HG03060 (cell line): ENCODE data around the gene ZFAND2A.
"Not testable (repeated sequence)": the region's sequence is repeated elsewhere in the genome, so short reads cannot be mapped to it uniquely, and the experiment has no call there.

Source experiments
- ATAC-seq: cut with Tn5 transposase; IDR thresholded peaks from one replicate; pipeline ENCODE4 v1.9.1; 2021; ENCODE audit warnings: low read depth, moderate number of reproducible peaks; ENCODE audit not compliant: unreplicated experiment

Gene ZFAND2A

DNA sequence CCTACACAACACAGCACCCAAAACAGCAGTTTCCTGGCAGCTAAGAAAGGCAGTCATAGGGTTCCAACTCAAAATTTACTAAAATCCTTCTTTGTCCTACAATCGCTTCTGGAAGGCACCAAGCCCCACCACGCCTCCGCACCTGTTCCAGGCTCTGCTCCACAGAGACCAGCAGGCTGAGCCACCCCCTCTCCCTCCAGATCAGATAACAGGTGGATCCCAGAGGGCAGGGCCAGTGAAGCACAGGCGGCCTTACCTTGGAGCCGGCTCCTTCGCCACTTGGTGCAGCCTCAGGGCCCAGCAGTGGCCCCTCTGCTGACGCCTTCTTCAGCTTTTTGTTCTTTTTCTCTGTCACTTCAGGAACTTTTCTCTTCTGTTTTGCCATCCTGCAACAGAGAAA lies 33.0 kb downstream of the ZFAND2A start:
- ATAC-seq, result no peak

DNA sequence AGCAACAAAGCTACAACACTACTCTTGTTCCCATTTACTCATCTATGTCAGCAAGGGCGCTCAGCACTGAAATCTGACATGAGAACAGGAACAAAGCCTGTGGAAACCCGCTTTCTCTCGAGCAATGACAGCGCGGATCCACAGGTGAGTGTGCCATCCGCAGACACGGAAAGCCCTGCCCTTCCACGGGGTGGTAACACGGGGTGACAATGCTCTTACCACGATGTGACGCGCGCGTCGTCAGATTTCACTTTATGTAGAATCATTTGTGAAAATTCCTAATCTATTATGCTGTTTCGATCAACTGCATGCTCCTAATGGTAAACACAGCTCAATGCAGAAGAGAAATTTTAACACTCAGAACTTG lies 34.4 kb downstream of the ZFAND2A start:
- ATAC-seq, result no peak

DNA sequence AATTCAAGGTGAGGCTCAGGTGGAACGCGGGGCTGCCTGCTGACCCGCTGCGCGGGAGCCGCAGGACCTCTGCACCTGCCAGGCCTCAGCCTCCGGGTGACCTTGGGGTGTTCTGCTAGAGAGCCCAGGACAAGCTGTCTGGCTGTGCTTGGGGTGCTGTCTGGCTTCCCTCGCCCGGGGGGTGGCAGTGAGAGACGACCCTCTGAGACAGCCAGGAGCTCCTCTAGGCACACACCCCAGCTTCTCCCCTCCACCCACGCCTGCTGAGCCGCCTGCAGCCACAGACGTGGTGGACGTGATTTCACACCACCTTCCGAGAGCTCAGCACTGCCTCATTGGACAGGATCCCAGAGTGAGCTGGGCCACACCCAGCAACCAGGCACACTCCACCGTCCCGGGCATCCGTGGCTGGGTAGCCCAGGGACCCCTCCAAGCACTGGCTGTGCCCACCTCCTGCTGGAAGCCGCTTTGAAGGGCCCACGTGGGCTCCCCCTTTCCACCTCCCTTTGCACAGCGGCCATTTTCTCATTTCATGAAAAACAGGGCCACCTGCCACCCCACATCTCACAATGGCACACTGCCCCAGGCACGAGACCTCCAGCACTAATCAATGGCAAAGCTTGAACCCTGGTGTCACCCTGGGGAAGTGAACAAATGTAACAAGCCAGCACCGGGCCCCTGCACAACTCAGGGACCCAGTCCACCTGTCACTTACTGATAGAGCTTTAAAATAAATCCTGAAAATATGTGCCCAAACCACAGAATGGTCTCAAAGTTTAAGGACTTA lies 35.0 kb downstream of the ZFAND2A start:
- no peak for ATAC-seq

DNA sequence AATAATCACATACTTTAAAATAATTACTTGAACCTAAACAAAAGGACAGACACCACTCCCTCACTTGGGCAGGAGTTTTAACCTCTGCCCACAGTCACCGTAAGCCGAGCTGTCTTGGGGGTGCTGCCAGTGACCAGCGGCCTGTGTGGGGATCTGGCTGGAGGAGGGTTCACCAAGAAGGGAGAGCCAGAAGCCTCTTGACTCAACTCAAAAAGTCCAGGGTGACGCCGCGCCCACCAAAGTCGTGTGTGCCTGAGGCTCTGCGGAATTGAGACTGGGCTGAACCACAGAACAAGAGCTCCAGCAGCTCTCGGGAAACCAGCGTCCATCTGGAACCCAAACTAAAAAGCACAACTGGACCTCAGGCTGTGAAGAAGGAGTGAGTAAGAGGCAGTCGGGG lies 35.8 kb downstream of the ZFAND2A start:
- no peak for ATAC-seq

DNA sequence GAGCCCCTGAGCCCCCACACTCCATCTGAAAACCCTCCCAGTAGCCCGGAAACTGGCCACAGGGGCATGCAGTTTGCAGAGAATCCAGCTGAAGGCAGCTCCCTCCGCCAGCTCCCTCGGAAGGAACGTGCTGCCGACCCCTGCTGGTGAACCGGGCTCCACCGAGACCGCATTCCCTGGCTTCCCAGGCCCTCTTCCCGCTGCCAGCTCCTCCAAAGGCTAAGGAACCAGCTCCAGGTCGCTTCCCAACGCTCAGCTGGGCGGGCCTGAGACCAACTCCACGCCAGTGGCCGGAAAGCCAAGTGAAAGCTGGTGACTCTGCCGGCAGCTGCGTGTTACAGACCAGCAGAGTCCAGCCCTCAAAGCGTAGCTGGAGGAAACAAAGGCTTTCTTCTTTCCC lies 36.3 kb downstream of the ZFAND2A start:
- ATAC-seq, result no peak

DNA sequence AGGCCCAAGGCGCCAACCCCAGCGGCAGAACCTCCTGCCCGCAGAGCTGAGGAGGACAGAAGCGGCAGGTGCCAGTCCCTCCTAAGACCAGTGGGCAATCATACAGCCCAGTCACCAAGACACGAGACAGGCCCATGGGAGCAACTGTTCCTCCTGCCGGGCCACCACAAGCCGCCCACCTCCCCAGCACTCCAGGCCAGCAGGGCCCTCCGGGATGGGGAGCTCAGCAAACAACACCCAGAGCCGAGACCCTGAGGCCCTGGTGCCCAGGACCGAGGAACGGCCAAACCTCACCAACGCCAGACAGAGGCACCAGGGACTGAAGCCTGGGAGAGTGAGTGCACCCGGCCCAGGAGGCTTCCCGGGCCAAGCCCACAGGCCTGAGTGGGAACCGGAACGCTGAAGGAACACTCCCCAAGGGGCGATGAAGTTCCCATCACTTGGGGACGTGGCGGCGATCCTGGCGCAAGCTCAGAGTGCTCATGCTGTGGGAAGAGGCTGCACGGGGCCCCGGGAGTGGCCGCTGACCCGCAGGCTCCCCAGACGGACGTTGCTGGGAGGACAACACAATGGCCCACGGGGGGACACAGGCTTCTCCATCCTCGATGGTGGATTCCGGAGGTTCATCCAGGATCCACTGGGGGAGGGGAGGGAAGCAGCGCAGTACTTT lies 37.0 kb downstream of the ZFAND2A start:
- ATAC-seq, result no peak

DNA sequence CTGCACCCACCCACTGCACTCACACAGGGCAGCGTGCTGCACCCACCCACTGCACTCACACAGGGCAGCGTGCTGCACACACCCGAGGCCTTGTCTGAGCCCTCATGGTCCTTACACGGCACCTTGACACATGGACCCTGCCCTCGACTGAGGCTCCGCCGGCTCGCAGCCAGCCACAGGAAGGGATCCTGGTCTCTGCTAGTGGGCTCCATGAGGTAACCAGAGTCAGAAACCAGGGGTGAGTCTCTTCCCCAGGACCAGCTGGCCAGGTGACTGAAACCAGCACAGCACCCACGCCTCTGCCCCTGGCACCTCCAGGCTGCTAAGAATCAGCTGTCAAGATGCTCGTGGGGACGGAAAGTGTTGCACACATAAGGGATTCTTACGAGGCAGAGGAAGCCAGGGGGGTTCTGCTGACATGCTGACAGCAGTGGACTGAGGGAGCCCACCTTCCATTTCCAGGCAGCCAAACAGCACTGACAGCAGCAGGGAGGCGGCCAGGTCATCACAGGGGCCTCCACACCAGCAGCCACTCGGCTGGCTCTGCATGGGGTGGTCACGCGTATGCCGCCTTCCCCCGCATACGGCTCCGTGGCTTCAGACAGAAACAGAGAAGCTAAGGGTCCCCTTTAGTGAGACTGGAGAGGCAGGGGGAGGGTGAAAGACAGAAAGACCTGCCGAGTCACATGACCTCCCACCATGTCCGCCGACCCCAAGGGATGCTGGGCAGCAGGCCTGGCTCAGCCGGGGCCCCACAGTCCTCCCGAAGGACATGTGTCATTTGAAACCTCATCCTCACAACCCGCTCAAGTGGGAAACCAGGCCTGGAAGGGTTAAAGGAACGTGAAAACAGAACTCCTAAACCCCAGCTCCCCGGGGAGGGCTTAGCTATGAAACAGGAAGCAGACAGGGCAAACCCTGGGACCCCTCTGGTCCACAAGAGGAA lies 37.8 kb downstream of the ZFAND2A start:
- no peak for ATAC-seq

DNA sequence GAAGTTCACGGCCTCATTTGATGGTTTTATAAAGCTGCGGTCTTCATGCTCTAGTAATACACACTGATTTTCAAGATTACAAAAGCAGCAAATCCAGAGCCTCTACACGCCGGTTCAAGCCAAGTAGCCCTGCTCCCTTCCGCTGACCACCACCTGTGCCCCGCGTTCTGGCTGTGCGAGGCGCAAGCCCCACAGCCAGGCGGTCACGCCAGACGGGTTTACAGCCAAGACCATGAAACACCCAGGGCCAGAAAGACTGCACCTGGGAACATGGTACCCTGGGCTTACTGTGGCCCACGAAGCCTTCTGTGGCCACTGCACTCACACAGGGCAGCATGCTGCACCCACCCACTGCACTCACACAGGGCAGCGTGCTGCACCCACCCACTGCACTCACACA lies 38.5 kb downstream of the ZFAND2A start:
- ATAC-seq, result no peak

DNA sequence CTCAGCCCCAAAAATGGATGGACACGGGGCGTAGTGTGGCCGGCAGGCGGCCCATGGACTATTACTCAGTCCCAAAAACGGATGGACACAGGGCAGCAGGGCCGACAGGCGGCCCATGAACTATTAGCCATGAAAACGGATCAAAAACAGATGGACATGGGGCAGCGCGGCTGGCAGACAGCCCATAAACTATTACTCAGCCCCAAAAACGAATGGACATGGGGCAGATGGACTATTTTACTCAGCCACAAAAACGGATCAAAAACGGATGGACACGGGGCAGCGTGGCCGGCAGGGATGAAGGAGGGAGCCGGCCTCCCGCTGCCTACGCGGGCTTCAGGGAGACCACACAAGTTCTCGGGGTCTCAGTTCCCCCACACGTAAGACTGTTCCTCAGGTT lies 39.2 kb downstream of the ZFAND2A start:
- no peak for ATAC-seq

DNA sequence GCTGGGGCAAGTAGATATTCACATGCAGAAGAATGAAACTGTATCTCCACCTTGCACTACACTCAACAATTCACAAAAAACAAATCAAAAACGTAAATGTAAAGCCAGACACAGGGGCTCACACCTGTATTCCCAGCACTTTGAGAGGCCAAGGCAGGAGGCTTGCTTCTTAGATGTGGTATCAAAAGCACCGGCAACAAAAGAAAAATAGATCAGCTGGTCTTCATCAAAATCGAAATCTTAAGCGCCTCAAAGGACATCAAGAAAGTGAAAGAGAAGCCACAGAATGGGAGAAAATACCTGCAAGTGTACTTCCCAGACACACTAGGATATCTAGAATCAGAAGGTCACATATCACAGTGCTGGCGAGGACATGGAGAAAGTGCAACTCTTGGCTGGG lies 40.8 kb downstream of the ZFAND2A start:
- no peak for ATAC-seq

DNA sequence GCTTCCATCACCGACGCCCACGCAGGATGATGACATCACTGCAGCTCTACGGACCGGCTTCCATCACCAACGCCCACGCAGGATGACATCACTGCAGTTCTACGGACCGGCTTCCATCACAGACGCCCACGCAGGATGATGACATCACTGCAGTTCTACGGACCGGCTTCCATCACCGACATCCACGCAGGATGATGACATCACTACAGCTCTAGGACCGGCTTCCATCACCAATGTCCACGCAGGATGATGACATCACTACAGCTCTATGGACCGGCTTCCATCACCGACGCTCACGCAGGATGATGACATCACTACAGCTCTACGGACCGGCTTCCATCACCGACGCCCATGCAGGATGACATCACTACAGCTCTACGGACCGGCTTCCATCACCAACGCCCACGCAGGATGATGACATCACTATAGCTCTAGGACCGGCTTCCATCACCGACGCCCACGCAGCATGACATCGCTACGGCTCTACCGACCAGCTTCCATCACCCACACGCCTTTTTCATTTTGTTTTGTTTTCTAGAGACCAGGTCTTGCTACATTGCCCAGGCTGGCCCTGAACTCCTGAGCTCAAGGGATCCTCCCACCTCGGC lies 42.6 kb downstream of the ZFAND2A start:
- no peak for ATAC-seq

DNA sequence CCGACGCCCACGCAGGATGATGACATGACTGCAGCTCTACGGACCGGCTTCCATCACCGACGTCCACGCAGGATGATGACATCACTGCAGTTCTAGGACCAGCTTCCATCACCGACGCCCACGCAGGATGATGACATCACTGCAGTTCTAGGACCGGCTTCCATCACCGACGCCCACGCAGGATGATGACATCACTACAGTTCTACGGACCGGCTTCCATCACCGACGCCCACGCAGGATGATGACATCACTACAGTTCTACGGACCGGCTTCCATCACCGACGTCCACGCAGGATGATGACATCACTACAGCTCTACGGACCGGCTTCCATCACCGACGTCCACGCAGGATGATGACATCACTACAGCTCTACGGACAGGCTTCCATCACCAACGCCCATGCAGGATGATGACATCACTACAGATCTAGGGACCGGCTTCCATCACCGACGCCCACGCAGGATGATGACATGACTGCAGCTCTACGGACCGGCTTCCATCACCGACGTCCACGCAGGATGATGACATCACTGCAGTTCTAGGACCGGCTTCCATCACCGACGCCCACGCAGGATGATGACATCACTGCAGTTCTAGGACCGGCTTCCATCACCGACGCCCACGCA lies 43.5 kb downstream of the ZFAND2A start:
- ATAC-seq, result not testable (repeated sequence)

DNA sequence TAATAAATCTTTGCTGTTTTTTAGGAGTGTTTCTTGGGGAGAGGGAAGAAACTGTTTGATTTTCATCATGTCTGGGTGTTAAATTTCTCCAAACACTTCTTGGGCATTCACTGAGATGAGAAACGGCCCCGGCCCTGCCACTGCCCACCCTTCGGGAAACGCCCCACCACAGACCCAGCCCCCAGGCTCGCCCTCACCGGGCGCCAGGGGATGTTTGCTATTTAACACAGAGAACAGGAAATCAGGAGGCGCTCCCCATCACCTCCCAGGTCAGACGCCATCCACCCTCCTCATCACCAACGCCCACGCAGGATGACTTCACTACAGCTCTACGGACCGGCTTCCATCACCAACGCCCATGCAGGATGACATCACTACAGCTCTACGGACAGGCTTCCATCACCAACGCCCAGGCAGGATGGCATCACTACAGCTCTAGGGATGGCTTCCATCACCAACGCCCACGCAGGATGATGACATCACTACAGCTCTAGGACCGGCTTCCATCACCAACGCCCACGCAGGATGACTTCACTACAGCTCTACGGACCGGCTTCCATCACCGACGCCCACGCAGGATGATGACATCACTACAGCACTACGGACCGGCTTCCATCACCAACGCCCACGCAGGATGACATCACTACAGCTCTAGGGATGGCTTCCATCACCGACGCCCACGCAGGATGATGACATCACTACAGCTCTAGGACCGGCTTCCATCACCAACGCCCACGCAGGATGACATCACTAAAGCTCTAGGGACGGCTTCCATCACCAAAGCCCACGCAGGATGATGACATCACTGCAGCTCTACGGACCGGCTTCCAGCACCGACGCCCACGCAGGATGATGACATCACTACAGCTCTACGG lies 44.6 kb downstream of the ZFAND2A start:
- ATAC-seq, result not testable (repeated sequence)

DNA sequence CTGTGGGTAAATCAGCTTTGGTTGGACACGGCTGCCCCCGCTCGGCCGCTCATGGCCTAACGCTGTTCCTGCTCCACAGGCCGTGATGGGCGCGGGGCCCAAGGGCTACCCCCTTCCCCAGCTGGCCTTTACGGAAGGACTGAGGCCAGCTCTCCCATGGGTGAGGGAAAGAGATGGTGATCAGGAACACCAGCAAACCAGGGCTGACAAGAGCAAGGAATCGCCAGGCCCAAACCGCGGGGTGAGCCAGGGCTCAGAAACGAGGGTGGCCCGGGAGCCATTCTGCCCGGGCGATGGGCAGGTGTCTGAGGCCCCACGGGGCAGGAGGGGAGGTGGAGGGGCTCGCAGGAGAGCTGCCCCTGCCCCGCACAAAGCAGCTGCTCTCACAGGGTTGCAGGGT lies 45.5 kb downstream of the ZFAND2A start:
- no peak for ATAC-seq

DNA sequence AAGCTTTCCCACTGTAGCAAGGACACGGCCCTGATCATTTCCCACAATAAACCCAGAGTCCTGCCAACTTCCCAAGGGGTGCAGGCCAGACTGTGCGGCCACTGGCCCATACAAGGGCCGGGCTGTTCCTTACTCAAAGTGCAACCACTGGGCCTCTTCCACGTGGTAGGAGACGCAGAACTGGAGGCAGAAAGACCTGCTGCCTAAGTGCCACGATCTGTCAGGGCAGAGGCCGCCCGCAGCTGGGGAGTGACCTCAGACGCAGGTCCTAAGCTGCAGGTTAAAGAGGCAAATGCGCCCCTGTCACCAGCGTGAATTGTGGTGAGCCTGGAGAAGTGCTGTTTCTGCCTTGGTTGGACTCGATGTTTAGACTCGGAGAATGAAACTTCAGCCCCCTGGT lies 45.9 kb downstream of the ZFAND2A start:
- ATAC-seq, result no peak

DNA sequence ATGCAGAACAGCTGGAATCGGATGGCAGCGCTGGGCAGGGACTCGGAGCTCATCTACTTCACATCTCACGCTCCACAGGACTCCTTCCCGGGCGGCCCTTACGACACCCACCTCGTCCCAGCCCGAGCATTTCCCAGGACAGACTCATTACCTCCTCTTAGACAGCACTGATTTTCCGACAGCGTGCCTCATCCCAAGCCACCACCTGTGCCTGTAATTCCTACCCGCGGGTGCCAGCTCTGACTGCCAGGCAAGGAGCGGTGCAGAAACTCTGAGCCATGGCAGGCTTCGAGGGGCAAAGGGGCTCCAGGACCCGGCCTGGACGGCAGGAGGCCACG lies 46.5 kb downstream of the ZFAND2A start:
- no peak for ATAC-seq

DNA sequence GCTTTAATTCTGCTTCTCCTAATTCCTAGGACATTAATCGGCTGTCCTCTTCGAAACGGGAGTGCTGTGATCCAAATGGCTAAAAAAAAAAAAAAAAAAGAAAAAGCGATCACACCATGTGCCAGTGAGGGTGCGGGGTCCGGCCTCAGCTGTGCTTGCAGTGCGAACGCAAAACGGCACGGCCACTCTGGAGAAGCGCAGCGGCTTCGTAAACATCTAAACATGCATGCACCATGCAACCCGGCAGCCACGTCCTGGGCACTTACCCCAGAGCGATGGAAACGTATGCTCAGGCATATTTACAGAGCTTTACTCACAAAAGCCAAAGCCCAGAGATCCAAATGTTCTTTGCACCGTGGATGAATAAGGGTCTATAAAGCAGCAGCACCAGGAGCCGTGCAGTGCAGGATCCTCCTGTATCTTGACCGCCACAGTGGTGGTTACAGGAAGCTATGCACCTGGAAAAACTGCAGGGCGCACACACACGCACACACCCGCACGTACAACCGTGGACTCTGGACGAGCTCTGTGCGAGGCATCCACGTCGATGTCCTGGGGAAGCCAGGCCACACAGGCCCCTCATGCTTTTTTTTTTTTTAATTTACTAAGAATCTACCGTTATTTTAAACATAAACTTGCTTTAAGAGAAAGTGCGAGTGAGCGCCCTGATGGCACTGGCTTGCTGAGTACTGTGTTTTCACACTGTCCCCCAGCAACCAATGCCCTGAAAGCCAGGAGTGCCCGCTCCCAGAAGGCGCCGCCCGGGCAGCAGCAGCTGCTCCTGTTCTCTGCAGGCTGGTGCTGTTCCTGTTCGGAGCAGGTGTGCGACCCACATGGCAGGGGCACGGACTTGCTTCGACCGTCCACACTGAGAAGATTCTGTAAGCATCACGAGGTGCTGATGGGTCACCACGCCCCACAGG lies 47.1 kb downstream of the ZFAND2A start:
- ATAC-seq, result no peak

DNA sequence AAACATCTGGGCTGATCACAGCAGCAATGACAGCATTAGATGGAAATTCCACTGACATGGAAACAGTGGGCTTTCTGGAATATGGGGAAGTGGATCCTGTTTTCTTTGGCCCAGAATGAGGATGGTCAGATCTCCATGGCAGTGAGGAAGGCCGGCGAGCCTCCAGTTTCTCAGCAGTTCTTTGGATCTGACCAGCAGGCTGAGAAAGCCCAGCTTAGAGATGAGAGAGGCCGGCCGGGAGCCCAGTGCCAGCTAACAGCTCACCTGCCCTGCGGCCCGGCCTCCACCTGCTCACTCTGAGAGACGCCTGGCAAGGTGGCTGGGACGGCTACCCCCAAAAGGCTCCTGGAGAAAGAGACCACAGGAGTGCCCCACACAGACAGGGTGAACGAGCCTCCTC lies 47.9 kb downstream of the ZFAND2A start:
- ATAC-seq, result no peak

DNA sequence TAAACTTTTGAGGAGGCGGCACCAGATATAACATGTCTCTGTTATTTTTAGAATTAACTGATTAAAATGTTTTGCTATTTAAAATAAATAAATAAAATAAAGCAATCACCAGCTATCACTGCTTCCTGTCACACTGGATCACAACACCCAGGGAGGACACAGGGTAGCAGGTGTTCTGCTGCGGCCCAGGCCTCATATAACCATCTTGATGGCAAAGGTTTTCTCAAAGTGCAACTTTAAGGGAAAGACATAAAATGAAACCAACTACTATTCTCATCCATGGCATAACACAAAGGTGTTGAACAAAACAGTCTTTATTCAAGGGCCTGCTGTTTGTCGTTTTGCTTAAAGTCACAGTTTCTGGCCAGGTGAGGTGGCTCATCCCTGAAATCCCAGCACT lies 48.8 kb downstream of the ZFAND2A start:
- no peak for ATAC-seq
